ENCODE results near the gene GRIP1.

DNA sequence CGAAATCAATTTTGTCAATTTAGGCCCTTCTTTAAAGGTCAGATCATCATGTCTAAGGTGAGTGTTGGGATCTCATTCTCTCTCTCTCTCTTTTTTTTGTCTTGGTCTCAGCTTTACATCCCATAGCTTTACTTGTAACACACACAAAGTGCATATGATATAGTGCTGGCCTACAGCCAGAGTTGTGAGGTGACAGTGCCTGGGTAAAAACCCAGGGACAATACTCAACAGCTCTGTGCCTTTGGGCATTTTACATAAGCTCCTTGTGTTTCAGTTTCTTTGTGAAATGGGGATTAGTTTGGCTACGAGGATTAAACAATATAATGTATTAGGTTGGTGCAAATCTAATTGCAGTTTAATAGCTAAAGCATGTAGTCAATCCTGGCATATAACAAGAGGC, 40.2 kb downstream of the GRIP1 start:
- TF ChIP-seq POLR2AphosphoS5 (IDR thresholded peaks at IDR 0.05) = no peak
- TF ChIP-seq, protein P1, sequence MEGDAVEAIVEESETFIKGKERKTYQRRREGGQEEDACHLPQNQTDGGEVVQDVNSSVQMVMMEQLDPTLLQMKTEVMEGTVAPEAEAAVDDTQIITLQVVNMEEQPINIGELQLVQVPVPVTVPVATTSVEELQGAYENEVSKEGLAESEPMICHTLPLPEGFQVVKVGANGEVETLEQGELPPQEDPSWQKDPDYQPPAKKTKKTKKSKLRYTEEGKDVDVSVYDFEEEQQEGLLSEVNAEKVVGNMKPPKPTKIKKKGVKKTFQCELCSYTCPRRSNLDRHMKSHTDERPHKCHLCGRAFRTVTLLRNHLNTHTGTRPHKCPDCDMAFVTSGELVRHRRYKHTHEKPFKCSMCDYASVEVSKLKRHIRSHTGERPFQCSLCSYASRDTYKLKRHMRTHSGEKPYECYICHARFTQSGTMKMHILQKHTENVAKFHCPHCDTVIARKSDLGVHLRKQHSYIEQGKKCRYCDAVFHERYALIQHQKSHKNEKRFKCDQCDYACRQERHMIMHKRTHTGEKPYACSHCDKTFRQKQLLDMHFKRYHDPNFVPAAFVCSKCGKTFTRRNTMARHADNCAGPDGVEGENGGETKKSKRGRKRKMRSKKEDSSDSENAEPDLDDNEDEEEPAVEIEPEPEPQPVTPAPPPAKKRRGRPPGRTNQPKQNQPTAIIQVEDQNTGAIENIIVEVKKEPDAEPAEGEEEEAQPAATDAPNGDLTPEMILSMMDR (IDR thresholded peaks at IDR 0.05) = no peak
- no peak for TF ChIP-seq POLR2A (IDR thresholded peaks at IDR 0.05)
- no peak for TF ChIP-seq EP300 (IDR thresholded peaks at IDR 0.05)
